Mesothelial cell of epicardium (in vitro differentiated cells): ENCODE measurements around the gene FSCN2. TPM values are rescaled to one million over a fixed set of nuclear protein-coding genes. Genes with fewer than 3 reads are reported as not detected.

ENCODE experiments used
- DNase-seq, 2 experiments: peaks; one replicate each; pipeline ENCODE4 v3.0.0; 2021; ENCODE audit warnings: low spot score in 2 of 2; ENCODE audit not compliant: unreplicated experiment in 2 of 2
- H3K27ac Mint-ChIP-seq: 2 replicates; pipeline ENCODE4 v1.8.0; 2021; ENCODE audit warnings: mixed read lengths
- H3K27me3 Mint-ChIP-seq: 2 replicates; pipeline ENCODE4 v1.8.0; 2021; ENCODE audit warnings: low read depth, mixed read lengths
- H3K36me3 Mint-ChIP-seq: 2 replicates; pipeline ENCODE4 v1.8.0; 2021; ENCODE audit warnings: mixed read lengths
- H3K4me1 Mint-ChIP-seq: 2 replicates; pipeline ENCODE4 v1.8.0; 2021; ENCODE audit warnings: mixed read lengths
- H3K4me3 Mint-ChIP-seq: 2 replicates; pipeline ENCODE4 v1.8.0; 2021; ENCODE audit warnings: mild to moderate bottlenecking, moderate library complexity, mixed read lengths
- H3K9me3 Mint-ChIP-seq: 2 replicates; pipeline ENCODE4 v1.8.0; 2021; ENCODE audit warnings: mixed read lengths
- CTCF ChIP-seq: fragments of 200-600 bp; sonication (generic); IDR thresholded peaks from one replicate; pipeline ENCODE4 v1.5.0; 2021; ENCODE audit warnings: antibody characterized with exemption; ENCODE audit not compliant: unreplicated experiment
- total RNA-seq: library from RNA; stranded (reverse); gene quantifications from 3 replicates; pipeline ENCODE4 v1.2.1, GENCODE V29; 2021

FSCN2 gene
- total RNA-seq, 1 donor from 2014 or later, result 17.3 TPM

GRCh38 chr17:81484195-81484979 is 43.8 kb upstream of the FSCN2 start:
- Mint-ChIP-seq H3K36me3 (no peaks in the 10 kb centered on the region), H3K4me3 (peak overlapping the region; percentile 56), H3K4me1 (peaks cover 20% of the 10 kb centered on the region), H3K27me3 (peaks cover 20% of the 10 kb centered on the region), H3K9me3 (no peaks in the 10 kb centered on the region), H3K27ac (no peak overlapping the region)
- peak; percentile 99 for TF ChIP-seq CTCF
- peak; percentile 80 to 95 for DNase-seq

- peaks cover 23% of the 10 kb centered on the region for H3K4me1 Mint-ChIP-seq
- no peaks in the 10 kb centered on the region for H3K9me3 Mint-ChIP-seq
- DNase-seq, result no peak
- H3K4me3 Mint-ChIP-seq, result peak overlapping the region; percentile 15
- H3K27ac Mint-ChIP-seq, result no peak overlapping the region
- H3K36me3 Mint-ChIP-seq, result no peaks in the 10 kb centered on the region
- no peak for TF ChIP-seq CTCF
- peaks cover 15% of the 10 kb centered on the region for H3K27me3 Mint-ChIP-seq
Measured at GRCh38 chr17:81486199-81486810, 41.9 kb upstream of the FSCN2 start.

- Mint-ChIP-seq H3K27ac (no peak overlapping the region), H3K36me3 (no peaks in the 10 kb centered on the region), H3K4me3 (peak overlapping the region; percentile 51), H3K27me3 (peaks cover 15% of the 10 kb centered on the region), H3K9me3 (no peaks in the 10 kb centered on the region), H3K4me1 (peaks cover 20% of the 10 kb centered on the region)
- no peak for TF ChIP-seq CTCF
- DNase-seq, result no peak
Measured at GRCh38 chr17:81487089-81487486, 41.1 kb upstream of the FSCN2 start.

- H3K27me3 Mint-ChIP-seq, result peaks cover 19% of the 10 kb centered on the region
- DNase-seq, result peak; percentile 74 to 83
- no peaks in the 10 kb centered on the region for H3K36me3 Mint-ChIP-seq
Measured at GRCh38 chr17:81487487-81488275, 40.5 kb upstream of the FSCN2 start.

More at GRCh38 chr17:81487487-81488275, 40.5 kb upstream of the FSCN2 start:
- H3K9me3 Mint-ChIP-seq, result no peaks in the 10 kb centered on the region
- H3K4me1 Mint-ChIP-seq, result peaks cover 15% of the 10 kb centered on the region
- H3K4me3 Mint-ChIP-seq, result peak overlapping the region; percentile 51
- H3K27ac Mint-ChIP-seq, result no peak overlapping the region
- no peak for TF ChIP-seq CTCF
